ENCODE results near the gene CCDC192.

DNA sequence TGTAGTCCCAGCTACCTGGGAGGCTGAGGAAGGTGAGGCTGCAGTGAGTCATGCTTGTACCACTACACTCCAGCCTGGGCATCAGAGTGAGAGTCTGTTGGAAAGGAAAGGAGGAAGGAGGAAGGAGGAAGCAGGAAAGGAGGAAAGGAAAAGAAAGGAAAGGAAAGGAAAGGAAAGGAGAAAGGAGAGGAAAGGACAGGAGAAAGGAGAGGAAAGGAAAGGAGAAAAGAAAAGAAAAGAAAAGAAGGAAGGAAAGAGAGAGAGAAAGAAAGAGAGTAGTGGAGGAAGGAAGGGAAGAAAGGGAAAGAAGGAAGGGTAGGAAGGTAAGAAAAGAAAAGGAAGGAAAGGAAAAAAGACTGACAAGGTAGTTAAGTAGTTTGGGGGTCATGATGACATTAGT, 217.7 kb downstream of the CCDC192 start:
- TF ChIP-seq, protein P1, sequence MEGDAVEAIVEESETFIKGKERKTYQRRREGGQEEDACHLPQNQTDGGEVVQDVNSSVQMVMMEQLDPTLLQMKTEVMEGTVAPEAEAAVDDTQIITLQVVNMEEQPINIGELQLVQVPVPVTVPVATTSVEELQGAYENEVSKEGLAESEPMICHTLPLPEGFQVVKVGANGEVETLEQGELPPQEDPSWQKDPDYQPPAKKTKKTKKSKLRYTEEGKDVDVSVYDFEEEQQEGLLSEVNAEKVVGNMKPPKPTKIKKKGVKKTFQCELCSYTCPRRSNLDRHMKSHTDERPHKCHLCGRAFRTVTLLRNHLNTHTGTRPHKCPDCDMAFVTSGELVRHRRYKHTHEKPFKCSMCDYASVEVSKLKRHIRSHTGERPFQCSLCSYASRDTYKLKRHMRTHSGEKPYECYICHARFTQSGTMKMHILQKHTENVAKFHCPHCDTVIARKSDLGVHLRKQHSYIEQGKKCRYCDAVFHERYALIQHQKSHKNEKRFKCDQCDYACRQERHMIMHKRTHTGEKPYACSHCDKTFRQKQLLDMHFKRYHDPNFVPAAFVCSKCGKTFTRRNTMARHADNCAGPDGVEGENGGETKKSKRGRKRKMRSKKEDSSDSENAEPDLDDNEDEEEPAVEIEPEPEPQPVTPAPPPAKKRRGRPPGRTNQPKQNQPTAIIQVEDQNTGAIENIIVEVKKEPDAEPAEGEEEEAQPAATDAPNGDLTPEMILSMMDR (conservative IDR thresholded peaks at IDR 0.05; ENCODE audit: low read depth in 2 of 2): no peak
- TF ChIP-seq EZH2phosphoT487 (IDR thresholded peaks at IDR 0.05; ENCODE audit: unreplicated experiment) (no peak), POLR2AphosphoS5 (IDR thresholded peaks at IDR 0.05; ENCODE audit: low read depth) (no peak), ZNF331 (CRISPR knock-in tag; IDR thresholded peaks at IDR 0.05; ENCODE audit: low read depth) (no peak), EZH2 (IDR thresholded peaks at IDR 0.05; ENCODE audit: low read depth, unreplicated experiment) (no peak)
- TF ChIP-seq, protein P2, sequence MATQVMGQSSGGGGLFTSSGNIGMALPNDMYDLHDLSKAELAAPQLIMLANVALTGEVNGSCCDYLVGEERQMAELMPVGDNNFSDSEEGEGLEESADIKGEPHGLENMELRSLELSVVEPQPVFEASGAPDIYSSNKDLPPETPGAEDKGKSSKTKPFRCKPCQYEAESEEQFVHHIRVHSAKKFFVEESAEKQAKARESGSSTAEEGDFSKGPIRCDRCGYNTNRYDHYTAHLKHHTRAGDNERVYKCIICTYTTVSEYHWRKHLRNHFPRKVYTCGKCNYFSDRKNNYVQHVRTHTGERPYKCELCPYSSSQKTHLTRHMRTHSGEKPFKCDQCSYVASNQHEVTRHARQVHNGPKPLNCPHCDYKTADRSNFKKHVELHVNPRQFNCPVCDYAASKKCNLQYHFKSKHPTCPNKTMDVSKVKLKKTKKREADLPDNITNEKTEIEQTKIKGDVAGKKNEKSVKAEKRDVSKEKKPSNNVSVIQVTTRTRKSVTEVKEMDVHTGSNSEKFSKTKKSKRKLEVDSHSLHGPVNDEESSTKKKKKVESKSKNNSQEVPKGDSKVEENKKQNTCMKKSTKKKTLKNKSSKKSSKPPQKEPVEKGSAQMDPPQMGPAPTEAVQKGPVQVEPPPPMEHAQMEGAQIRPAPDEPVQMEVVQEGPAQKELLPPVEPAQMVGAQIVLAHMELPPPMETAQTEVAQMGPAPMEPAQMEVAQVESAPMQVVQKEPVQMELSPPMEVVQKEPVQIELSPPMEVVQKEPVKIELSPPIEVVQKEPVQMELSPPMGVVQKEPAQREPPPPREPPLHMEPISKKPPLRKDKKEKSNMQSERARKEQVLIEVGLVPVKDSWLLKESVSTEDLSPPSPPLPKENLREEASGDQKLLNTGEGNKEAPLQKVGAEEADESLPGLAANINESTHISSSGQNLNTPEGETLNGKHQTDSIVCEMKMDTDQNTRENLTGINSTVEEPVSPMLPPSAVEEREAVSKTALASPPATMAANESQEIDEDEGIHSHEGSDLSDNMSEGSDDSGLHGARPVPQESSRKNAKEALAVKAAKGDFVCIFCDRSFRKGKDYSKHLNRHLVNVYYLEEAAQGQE (IDR thresholded peaks at IDR 0.05; ENCODE audit: unreplicated experiment): no peak
- TF ChIP-seq, protein P3, sequence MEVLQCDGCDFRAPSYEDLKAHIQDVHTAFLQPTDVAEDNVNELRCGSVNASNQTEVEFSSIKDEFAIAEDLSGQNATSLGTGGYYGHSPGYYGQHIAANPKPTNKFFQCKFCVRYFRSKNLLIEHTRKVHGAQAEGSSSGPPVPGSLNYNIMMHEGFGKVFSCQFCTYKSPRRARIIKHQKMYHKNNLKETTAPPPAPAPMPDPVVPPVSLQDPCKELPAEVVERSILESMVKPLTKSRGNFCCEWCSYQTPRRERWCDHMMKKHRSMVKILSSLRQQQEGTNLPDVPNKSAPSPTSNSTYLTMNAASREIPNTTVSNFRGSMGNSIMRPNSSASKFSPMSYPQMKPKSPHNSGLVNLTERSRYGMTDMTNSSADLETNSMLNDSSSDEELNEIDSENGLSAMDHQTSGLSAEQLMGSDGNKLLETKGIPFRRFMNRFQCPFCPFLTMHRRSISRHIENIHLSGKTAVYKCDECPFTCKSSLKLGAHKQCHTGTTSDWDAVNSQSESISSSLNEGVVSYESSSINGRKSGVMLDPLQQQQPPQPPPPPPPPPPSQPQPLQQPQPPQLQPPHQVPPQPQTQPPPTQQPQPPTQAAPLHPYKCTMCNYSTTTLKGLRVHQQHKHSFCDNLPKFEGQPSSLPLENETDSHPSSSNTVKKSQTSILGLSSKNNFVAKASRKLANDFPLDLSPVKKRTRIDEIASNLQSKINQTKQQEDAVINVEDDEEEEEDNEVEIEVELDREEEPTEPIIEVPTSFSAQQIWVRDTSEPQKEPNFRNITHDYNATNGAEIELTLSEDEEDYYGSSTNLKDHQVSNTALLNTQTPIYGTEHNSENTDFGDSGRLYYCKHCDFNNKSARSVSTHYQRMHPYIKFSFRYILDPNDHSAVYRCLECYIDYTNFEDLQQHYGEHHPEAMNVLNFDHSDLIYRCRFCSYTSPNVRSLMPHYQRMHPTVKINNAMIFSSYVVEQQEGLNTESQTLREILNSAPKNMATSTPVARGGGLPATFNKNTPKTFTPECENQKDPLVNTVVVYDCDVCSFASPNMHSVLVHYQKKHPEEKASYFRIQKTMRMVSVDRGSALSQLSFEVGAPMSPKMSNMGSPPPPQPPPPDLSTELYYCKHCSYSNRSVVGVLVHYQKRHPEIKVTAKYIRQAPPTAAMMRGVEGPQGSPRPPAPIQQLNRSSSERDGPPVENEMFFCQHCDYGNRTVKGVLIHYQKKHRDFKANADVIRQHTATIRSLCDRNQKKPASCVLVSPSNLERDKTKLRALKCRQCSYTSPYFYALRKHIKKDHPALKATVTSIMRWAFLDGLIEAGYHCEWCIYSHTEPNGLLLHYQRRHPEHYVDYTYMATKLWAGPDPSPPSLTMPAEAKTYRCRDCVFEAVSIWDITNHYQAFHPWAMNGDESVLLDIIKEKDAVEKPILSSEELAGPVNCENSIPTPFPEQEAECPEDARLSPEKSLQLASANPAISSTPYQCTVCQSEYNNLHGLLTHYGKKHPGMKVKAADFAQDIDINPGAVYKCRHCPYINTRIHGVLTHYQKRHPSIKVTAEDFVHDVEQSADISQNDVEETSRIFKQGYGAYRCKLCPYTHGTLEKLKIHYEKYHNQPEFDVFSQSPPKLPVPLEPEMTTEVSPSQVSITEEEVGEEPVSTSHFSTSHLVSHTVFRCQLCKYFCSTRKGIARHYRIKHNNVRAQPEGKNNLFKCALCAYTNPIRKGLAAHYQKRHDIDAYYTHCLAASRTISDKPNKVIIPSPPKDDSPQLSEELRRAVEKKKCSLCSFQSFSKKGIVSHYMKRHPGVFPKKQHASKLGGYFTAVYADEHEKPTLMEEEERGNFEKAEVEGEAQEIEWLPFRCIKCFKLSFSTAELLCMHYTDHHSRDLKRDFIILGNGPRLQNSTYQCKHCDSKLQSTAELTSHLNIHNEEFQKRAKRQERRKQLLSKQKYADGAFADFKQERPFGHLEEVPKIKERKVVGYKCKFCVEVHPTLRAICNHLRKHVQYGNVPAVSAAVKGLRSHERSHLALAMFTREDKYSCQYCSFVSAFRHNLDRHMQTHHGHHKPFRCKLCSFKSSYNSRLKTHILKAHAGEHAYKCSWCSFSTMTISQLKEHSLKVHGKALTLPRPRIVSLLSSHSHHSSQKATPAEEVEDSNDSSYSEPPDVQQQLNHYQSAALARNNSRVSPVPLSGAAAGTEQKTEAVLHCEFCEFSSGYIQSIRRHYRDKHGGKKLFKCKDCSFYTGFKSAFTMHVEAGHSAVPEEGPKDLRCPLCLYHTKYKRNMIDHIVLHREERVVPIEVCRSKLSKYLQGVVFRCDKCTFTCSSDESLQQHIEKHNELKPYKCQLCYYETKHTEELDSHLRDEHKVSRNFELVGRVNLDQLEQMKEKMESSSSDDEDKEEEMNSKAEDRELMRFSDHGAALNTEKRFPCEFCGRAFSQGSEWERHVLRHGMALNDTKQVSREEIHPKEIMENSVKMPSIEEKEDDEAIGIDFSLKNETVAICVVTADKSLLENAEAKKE (CRISPR knock-in tag; IDR thresholded peaks at IDR 0.05): no peak
